GM12891 (cell line): ENCODE results near the gene TMEM132D.

ENCODE experiments used
- DNase-seq: peaks from one replicate; pipeline ENCODE4 v3.0.0; 2011; ENCODE audit warnings: low spot score; ENCODE audit not compliant: insufficient read length
- FAIRE-seq: peaks from 2 replicates; lab custom pipeline; 2011; peaks lifted over from hg19 to GRCh38; lab: Jason Lieb, UNC
- PAX5 ChIP-seq: IDR thresholded peaks from 2 replicates; pipeline ENCODE4 v1.6.1; 2011; ENCODE audit warnings: low read length, moderate library complexity, mild to moderate bottlenecking; ENCODE audit not compliant: insufficient read depth, severe bottlenecking
- POLR2A ChIP-seq: IDR thresholded peaks from 2 replicates; pipeline ENCODE4 v1.6.1; 2011; ENCODE audit warnings: low read depth, low read length, control low read depth
- POLR2AphosphoS5 ChIP-seq: IDR thresholded peaks from 2 replicates; pipeline ENCODE4 v1.6.1; 2011; ENCODE audit warnings: low read depth, low read length, control low read depth
- POU2F2 ChIP-seq: IDR thresholded peaks from 2 replicates; pipeline ENCODE4 v1.6.1; 2011; ENCODE audit warnings: low read depth, mild to moderate bottlenecking, control low read depth, low read length, moderate library complexity
- SPI1 ChIP-seq: IDR thresholded peaks from 2 replicates; pipeline ENCODE4 v1.6.1; 2011; ENCODE audit warnings: low read depth, low read length, control low read depth
- TAF1 ChIP-seq: IDR thresholded peaks from 2 replicates; pipeline ENCODE4 v1.6.1; 2011; ENCODE audit warnings: low read depth, low read length, control low read depth

The TMEM132D gene

GRCh38 chr12:129615001-129615400 is 288.8 kb downstream of the TMEM132D start:
- TF ChIP-seq POU2F2: no peak
- TF ChIP-seq SPI1: no peak
- TF ChIP-seq PAX5: no peak
- no peak for TF ChIP-seq TAF1
- TF ChIP-seq POLR2AphosphoS5: no peak
- TF ChIP-seq POLR2A: no peak
- DNase-seq: no peak
- FAIRE-seq: no peak

GRCh38 chr12:129614221-129614885 is 289.5 kb downstream of the TMEM132D start:
- no peak for FAIRE-seq

GRCh38 chr12:129613314-129613713 is 290.5 kb downstream of the TMEM132D start:
- FAIRE-seq (no peak), DNase-seq (no peak)
- TF ChIP-seq POLR2AphosphoS5: no peak
- no peak for TF ChIP-seq POU2F2
- TF ChIP-seq POLR2A: no peak

More at GRCh38 chr12:129614221-129614885, 289.5 kb downstream of the TMEM132D start:
- DNase-seq: no peak
- no peak for TF ChIP-seq PAX5
- no peak for TF ChIP-seq SPI1
- TF ChIP-seq POLR2AphosphoS5: no peak

- no peak for TF ChIP-seq SPI1
- no peak for TF ChIP-seq POU2F2
- no peak for TF ChIP-seq POLR2AphosphoS5
- TF ChIP-seq TAF1: no peak
- no peak for TF ChIP-seq POLR2A
- TF ChIP-seq PAX5: no peak
- FAIRE-seq: no peak
- no peak for DNase-seq
Observed at GRCh38 chr12:129610601-129611120, 293.2 kb downstream of the TMEM132D start.

- TF ChIP-seq SPI1 (no peak), POU2F2 (no peak), POLR2AphosphoS5 (no peak), TAF1 (no peak), POLR2A (no peak), PAX5 (no peak)
- FAIRE-seq (no peak), DNase-seq (no peak)
Observed at GRCh38 chr12:129607756-129608155, 296.1 kb downstream of the TMEM132D start.

- FAIRE-seq (no peak), DNase-seq (no peak)
- no peak for TF ChIP-seq POU2F2
- TF ChIP-seq SPI1: no peak
- no peak for TF ChIP-seq TAF1
- TF ChIP-seq PAX5: no peak
- no peak for TF ChIP-seq POLR2A
- TF ChIP-seq POLR2AphosphoS5: no peak
Observed at GRCh38 chr12:129607301-129607700, 296.5 kb downstream of the TMEM132D start.

GRCh38 chr12:129606239-129606638 is 297.6 kb downstream of the TMEM132D start:
- no peak for DNase-seq
- TF ChIP-seq TAF1: no peak
- TF ChIP-seq POLR2A: no peak
- no peak for TF ChIP-seq POU2F2
- TF ChIP-seq POLR2AphosphoS5: no peak
- TF ChIP-seq PAX5: no peak
- TF ChIP-seq SPI1: no peak

GRCh38 chr12:129605666-129606065 is 298.2 kb downstream of the TMEM132D start:
- DNase-seq: no peak
- no peak for FAIRE-seq
- TF ChIP-seq POLR2AphosphoS5 (no peak), POU2F2 (no peak), PAX5 (no peak), POLR2A (no peak), TAF1 (no peak), SPI1 (no peak)

More at GRCh38 chr12:129606239-129606638, 297.6 kb downstream of the TMEM132D start:
- no peak for FAIRE-seq

- FAIRE-seq (no peak), DNase-seq (no peak)
- TF ChIP-seq PAX5 (no peak), TAF1 (no peak), POU2F2 (no peak), POLR2AphosphoS5 (no peak), SPI1 (no peak), POLR2A (no peak)
Observed at GRCh38 chr12:129604506-129604905, 299.3 kb downstream of the TMEM132D start.

- DNase-seq: no peak
- no peak for FAIRE-seq
- TF ChIP-seq TAF1 (no peak), PAX5 (no peak), POU2F2 (no peak), SPI1 (no peak), POLR2AphosphoS5 (no peak), POLR2A (no peak)
Observed at GRCh38 chr12:129599406-129599805, 304.4 kb downstream of the TMEM132D start.

- TF ChIP-seq POU2F2 (no peak), POLR2A (no peak), TAF1 (no peak), POLR2AphosphoS5 (no peak), SPI1 (no peak), PAX5 (no peak)
- no peak for DNase-seq
- FAIRE-seq: no peak
Observed at GRCh38 chr12:129594098-129594497, 309.7 kb downstream of the TMEM132D start.
